Measurements from ENCODE around the gene MTUS2. TPM values are rescaled to one million over a fixed set of nuclear protein-coding genes. Genes with fewer than 3 reads are reported as not detected.

Gene MTUS2
- total and polyA plus RNA-seq, 2 of the 8 experiments (the other 6 are each of a cell fraction or from before 2014, with no cell fraction given), result 0.18 to 0.80 TPM

DNA sequence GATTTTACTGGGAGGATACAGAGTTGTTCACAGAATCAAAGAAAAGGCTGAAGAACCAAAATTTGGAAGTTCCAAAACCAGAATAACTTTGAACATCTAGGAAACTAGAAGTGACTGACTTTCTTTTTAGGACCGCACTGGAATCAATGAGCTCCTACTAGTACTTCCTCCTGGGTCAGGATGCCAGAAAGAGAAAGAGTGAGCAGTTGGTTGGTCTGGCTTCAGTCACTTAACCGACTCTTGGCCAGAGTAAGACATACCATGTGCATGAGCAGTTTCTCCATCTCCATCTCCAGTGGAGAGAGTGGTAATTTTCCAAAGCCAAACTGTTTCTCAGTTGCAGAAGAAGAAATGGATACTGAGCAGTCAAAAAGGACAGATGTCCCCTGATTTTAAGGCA, 27.1 kb upstream of the MTUS2 start:
- no peaks in the 10 kb centered on the region for H3K79me2 ChIP-seq (ENCODE audit: control insufficient read depth in 1 of 2, insufficient read depth in 2 of 2, low read length in 2 of 2)
- H2BK120ac ChIP-seq (replicated peaks; ENCODE audit: low read depth, low read length), result no peak overlapping the region
- 90% methylated on average over 2 of the region's 2 CpGs; no CpG with 5 or more reads in 1 of the 2 experiments for WGBS, 2 experiments (ENCODE audit: extremely low coverage in 1 of 2, insufficient coverage in 1 of 2, insufficient read length in 1 of 2, insufficient replicate concordance in 2 of 2, low coverage in 1 of 2, low lambda C conversion rate in 2 of 2, missing lambda C conversion rate in 1 of 2)
- no peak overlapping the region for H3K4me2 ChIP-seq (ENCODE audit: insufficient read depth in 1 of 2, low read depth in 2 of 2, low read length in 2 of 2)
- no peaks in the 10 kb centered on the region for H4K20me1 ChIP-seq (replicated peaks in 1 of 2; ENCODE audit: control insufficient read depth in 1 of 2, insufficient read depth in 2 of 2, low read length in 2 of 2)
- H3K4me3 ChIP-seq (ENCODE audit: extremely low read depth in 1 of 4, insufficient read depth in 2 of 4, low read depth in 3 of 4, low read length in 4 of 4), result no peak overlapping the region
- H3K79me1 ChIP-seq (ENCODE audit: low read depth, low read length), result no peaks in the 10 kb centered on the region
- no peak overlapping the region for H3K18ac ChIP-seq (ENCODE audit: extremely low read depth, low read length)
- FAIRE-seq (no peak), DNase-seq (ENCODE audit: low read depth in 1 of 2, low spot score in 2 of 2) (no peak)
- H3K23ac ChIP-seq (ENCODE audit: insufficient read length), result no peak overlapping the region
- no peaks in the 10 kb centered on the region for H3K36me3 ChIP-seq (ENCODE audit: control insufficient read depth in 2 of 4, insufficient read depth in 4 of 4, low read length in 3 of 4)
- no peaks in the 10 kb centered on the region for H3K9me3 ChIP-seq (ENCODE audit: insufficient read depth in 2 of 2, low read depth in 1 of 2, low read length in 1 of 2)
- no peak overlapping the region for H3K56ac ChIP-seq (replicated peaks; ENCODE audit: insufficient read length, low read depth, low read length)
- no peak overlapping the region for H3K27ac ChIP-seq (ENCODE audit: low read depth, low read length)
- no peak overlapping the region for H3K9ac ChIP-seq (replicated peaks in 1 of 4; ENCODE audit: extremely low read depth in 1 of 4, low read depth in 3 of 4, low read length in 3 of 4)
- no peak overlapping the region for H2AK5ac ChIP-seq (ENCODE audit: low read depth, low read length)
- H4K5ac ChIP-seq (ENCODE audit: insufficient read length, low read depth, low read length), result no peak overlapping the region
- ChIA-PET CTCF (ENCODE audit: partially characterized antibody) (no interaction called here), POLR2A (ENCODE audit: partially characterized antibody) (no interaction called here)
- no peak overlapping the region for H2BK5ac ChIP-seq (ENCODE audit: low read depth, low read length)
- no peak overlapping the region for H3K14ac ChIP-seq (ENCODE audit: insufficient read length)
- no peaks in the 10 kb centered on the region for H3K23me2 ChIP-seq (ENCODE audit: low read depth, low read length)
- H4K8ac ChIP-seq (ENCODE audit: extremely low read depth, insufficient read depth, low read length), result no peak overlapping the region
- no peak overlapping the region for H2BK15ac ChIP-seq (ENCODE audit: low read length)
- no peaks in the 10 kb centered on the region for H3K27me3 ChIP-seq (replicated peaks in 1 of 4; ENCODE audit: control insufficient read depth in 3 of 4, extremely low read depth in 1 of 4, insufficient read depth in 3 of 4, low read length in 3 of 4)
- no peak overlapping the region for H4K91ac ChIP-seq (replicated peaks; ENCODE audit: insufficient read length, low read length)
- peaks cover 0 to 4% (median 0%) of the 10 kb centered on the region in 4 experiments; a peak in 1 of 7 replicates for H3K4me1 ChIP-seq (replicated peaks in 1 of 4; ENCODE audit: control insufficient read depth in 3 of 4, insufficient read depth in 4 of 4, low read length in 3 of 4)
- H3K4ac ChIP-seq (replicated peaks; ENCODE audit: insufficient read length, low read depth, low read length), result no peak overlapping the region
- TF ChIP-seq GTF2F1 (IDR thresholded peaks at IDR 0.05; ENCODE audit: borderline replicate concordance, low read depth, low read length) (no peak), TAF1 (IDR thresholded peaks at IDR 0.05; ENCODE audit: low read depth, low read length) (no peak), BCL11A (IDR thresholded peaks at IDR 0.05; ENCODE audit: low read depth in 2 of 2, low read length in 2 of 2) (no peak), RAD21 (IDR thresholded peaks at IDR 0.05 in 1 of 2, conservative IDR thresholded peaks at IDR 0.05 in 1 of 2; ENCODE audit: low read depth in 2 of 2, low read length in 2 of 2) (no peak), SUZ12 (IDR thresholded peaks at IDR 0.05; ENCODE audit: low read length) (no peak), EP300 (IDR thresholded peaks at IDR 0.05; ENCODE audit: borderline replicate concordance in 1 of 2, low read depth in 2 of 2, low read length in 2 of 2) (no peak), NRF1 (IDR thresholded peaks at IDR 0.05; ENCODE audit: low read depth, low read length) (no peak)
- no peak overlapping the region for H2AFZ ChIP-seq (ENCODE audit: low read length)
- H2BK20ac ChIP-seq (ENCODE audit: low read length), result no peak overlapping the region
- no peak overlapping the region for H2BK12ac ChIP-seq (ENCODE audit: low read depth, low read length)
